Renal cortical epithelial cell (primary cell): Measurements from ENCODE around the gene EHBP1L1. TPM values are rescaled to one million over a fixed set of nuclear protein-coding genes. Genes with fewer than 3 reads are reported as not detected.
A peak's percentile ranks its signal among the peaks of the same experiment; 100 is the strongest.

ENCODE experiments used
- DNase-seq: peaks from one replicate; pipeline ENCODE4 v3.0.0-alpha.2; 2011; ENCODE audit warnings: low read depth
- total RNA-seq: library from RNA; depleted of rRNA; stranded (reverse); fragments of >200 nt; gene quantifications from 2 replicates; pipeline ENCODE4 v1.2.3, GENCODE V29; 2014

EHBP1L1 gene
- total RNA-seq, 1 donor from 2014 or later: 31.0 TPM

- no peak for DNase-seq
Observed at GRCh38 chr11:65577756-65578109, 1.9 kb downstream of the EHBP1L1 start.

DNA sequence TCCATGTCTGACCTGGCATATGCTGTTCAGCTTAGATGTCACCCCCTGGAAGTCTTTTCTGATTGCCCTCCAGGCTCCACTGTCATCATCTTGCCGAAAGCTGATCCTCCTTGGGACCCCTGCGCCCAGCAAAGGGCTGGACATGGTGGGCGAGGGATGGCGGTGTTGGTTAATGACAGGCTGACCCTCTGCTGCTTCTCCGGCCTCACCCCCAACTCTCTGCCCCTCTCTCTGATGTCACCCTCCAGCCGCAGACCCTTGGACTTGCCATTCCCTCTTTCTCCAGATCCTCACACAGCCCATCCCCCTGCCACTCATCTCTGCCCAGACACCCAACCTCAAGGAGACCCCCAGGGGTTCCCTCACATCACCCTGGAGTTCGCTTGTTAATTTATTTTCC is 2.3 kb downstream of the EHBP1L1 start:
- no peak for DNase-seq

DNA sequence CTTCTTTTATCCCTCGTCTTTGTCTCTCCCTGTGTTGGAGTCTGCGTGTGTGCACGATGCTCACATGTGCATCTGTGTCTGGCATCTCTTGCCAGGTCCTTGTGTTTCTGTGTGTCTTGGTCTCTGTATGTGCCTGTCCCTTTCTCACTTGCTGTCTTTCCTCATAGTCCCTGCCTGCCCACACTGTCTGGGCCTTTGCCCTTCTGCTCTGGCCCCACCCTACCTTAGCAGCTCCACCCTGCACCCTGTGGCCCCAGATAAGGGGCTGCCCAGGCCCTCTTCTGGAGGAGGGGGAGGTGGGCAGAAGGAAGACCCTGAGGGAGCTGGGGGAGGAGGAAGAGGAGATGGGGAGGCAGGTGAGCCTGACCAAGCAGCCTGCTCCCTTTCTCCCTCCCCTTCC is 2.8 kb downstream of the EHBP1L1 start:
- no peak for DNase-seq

DNA sequence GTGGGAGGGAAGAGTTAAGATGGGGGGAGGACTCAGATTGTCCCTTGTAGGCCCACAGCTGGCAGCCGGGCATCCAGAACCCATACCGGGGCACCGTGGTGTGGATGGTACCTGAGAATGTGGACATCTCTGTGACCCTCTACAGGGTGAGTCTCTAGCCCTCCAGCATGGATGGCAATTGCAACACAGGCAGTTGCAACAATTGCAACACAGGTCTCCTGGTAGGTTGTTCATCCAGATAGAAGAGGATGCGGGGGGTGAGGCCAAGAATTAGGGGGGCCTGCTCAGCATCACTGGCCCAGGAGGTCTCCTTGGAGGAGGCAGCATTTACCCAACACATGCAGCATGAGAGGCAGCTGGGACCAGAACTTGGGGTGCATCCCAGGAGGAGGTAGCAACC is 3.4 kb downstream of the EHBP1L1 start:
- no peak for DNase-seq

DNA sequence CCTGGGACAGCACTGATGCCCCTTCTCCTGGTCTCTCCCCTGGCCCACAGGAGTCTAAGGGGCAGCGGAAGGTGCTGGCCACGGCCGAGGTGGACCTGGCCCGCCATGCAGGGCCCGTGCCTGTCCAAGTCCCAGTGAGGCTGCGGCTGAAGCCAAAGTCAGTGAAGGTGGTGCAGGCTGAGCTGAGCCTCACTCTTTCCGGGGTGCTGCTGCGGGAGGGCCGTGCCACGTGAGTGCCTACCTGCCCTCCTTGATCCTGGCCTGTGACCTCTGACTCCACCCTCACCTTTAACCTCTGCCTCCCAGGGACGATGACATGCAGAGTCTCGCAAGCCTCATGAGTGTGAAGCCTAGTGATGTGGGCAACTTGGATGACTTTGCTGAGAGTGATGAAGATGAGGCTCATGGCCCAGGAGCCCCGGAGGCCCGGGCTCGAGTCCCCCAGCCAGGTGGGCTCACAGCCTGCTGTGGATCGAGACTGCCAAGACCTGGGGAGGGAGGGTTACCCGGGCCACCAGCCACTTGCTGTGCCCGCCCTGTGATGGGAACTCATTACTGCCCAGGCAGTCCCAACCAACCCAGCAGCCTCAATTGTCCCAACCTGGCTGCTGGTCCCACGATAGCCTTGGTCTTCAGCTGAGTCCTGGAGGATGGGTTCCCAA is 4.3 kb downstream of the EHBP1L1 start:
- DNase-seq: no peak

DNA sequence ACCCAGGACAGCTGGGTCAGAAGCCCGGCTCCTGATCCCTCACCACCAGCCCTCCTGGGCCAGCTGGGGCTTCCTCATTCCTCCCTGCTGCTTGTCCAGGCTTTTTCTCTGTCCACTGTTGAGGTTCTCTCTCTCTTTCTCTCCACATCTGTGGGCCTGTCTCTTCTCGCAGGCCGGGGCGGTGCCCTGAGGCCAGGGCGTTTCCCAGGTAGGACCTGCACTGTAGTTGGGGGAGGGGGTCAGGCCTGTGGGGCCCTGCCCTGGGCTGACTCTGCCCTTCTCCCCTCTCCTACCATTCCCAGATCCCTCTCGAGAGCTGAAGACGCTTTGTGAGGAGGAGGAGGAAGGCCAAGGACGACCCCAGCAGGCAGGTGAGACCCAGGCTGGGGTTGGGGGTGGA is 4.9 kb downstream of the EHBP1L1 start:
- no peak for DNase-seq

DNA sequence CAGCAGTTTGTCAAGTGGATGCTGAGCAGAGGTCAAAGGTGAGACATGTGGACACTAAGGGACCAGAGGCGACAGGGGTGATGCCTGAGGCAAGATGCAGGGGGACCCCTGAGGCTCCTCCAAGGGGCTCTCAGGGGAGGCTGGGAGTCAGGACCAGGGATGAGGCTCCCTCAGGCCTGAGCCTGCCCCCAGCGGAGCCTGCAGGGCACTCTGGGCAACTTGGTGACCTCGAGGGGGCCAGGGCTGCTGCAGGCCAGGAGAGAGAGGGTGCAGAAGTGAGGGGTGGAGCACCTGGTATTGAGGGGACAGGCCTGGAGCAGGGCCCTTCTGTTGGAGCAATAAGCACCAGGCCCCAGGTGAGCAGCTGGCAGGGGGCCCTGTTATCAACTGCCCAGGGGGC is 6.1 kb downstream of the EHBP1L1 start:
- no peak for DNase-seq

DNA sequence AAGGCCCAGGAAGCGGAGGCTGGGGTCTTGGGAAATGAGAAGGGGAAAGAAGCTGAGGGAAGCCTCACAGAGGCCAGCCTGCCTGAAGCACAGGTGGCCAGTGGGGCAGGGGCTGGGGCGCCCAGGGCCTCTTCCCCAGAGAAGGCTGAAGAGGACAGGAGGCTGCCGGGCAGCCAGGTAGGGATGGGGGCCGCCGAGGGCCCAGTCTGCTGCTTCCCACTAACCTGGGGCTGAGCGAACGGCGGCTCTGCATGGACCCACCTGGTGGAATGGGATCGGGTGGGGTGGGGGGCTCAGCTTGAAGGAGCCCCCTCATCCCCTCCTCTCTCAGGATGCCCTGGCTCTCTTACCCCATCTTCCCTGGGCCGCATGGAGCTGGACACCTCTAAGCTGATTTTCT is 7.7 kb downstream of the EHBP1L1 start:
- DNase-seq: no peak

GRCh38 chr11:65584106-65584505 is 8.3 kb downstream of the EHBP1L1 start:
- DNase-seq: no peak

GRCh38 chr11:65584723-65585171 is 8.9 kb downstream of the EHBP1L1 start:
- DNase-seq: no peak

- DNase-seq: no peak
Observed at GRCh38 chr11:65585396-65586246, 9.8 kb downstream of the EHBP1L1 start.

DNA sequence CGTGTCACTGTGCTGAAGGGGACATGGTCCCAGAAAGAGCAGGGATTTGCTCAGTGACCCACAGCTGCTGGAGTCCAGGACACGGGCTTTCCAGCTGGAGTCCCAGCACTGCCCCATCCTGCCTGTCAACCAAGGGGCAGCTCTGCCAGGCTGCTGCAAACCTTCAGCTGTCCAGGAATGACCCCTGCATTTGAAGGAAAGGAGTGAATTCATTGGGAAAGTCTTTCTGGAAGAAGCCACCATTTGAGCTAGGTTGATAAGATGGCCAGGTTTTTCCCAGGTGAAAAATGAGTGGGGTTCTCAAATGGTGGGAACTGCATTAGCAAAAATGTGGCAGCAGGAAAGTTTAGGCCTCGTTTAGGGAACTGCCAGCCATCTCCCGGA is 10.4 kb downstream of the EHBP1L1 start:
- DNase-seq: no peak

DNA sequence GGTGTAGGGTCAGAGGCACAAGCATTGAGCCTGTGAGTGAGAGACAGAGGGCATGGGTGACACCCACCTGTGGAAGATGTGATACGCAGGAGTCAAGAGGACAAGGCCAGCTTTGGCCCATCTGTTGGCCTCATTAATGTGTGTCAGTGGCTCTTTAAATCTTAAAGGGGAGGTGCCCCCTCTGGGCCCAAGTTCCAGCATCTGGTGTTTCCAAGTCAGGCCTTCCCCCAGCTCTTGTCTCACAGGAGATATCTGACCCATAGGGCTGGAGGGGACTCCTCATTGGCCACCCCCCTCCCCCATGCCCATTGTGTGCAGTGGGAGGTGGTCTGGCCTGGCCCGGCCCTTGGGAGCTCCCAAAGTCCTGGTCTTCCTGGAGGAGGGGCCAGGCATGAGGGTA is 10.8 kb downstream of the EHBP1L1 start:
- no peak for DNase-seq

DNA sequence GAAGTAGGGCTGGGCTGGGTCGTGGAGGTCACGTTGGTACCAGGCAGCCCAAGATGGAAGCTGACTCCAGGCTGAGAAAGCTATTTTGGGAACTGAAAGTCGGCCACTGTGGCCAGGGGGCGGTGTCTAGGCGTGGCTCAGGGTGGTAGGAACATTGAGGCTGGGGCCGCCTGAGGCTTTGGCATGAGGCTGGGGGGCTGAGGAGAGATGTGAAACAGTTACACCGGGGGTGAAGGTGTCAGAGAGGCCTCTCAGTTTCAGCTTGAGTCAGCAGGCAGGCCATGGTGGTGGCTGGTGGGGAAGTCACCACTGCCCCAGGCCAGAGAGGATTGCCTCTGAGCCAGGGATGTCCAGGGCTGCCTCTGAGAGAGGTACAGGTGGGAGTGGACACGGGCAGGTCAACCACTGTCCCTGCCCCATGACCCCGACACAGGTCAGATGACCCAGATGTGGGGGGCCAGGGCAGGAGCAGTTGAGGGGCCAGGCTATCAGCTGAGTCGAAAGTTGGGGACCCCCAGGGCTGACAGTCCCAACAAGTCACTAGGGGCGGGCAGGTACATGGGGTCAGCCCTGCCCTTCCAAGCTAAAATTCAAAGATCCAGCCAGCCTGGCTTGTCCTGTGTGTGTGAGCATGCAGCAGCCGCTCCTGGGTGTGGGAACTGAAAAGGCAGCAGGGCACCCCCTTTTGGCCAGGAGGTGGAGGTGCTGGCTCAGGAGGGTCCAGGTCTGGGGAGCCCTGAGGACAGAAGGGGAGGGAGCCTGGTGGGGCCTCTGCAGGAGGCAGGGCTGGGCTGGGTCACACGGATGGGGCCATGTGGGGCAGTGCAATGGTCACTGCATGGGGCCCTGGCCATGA is 12.6 kb downstream of the EHBP1L1 start:
- peak; percentile 40 for DNase-seq

GRCh38 chr11:65589444-65590239 is 13.8 kb downstream of the EHBP1L1 start:
- DNase-seq: no peak

GRCh38 chr11:65590240-65590738 is 14.4 kb downstream of the EHBP1L1 start:
- DNase-seq: no peak

- peak; percentile 21 for DNase-seq
Observed at GRCh38 chr11:65591939-65592857, 16.3 kb downstream of the EHBP1L1 start.

GRCh38 chr11:65592858-65593517 is 17.1 kb downstream of the EHBP1L1 start:
- DNase-seq: no peak

GRCh38 chr11:65593518-65594414 is 17.9 kb downstream of the EHBP1L1 start:
- no peak for DNase-seq
